ENCODE results near the gene FAM181B.
"Not testable (repeated sequence)": the region's sequence is repeated elsewhere in the genome, so short reads cannot be mapped to it uniquely, and the experiment has no call there.

FAM181B gene

GRCh38 chr11:82718307-82718706 is 15.4 kb downstream of the FAM181B start:
- Histone ChIP-seq H3K36me3 (ENCODE audit: insufficient read depth, low read length) (no peaks in the 10 kb centered on the region), H3K4me1 (ENCODE audit: control insufficient read depth, insufficient read depth, low read length, unreplicated experiment) (peaks cover 6% of the 10 kb centered on the region), H3K4me3 (ENCODE audit: low read depth, low read length) (no peak overlapping the region), H3K27me3 (ENCODE audit: insufficient read depth, low read length) (peaks cover 8% of the 10 kb centered on the region), H2AFZ (ENCODE audit: low read length, unreplicated experiment) (peak overlapping the region; percentile 53), H3K79me2 (ENCODE audit: control insufficient read depth, insufficient read depth, low read length, unreplicated experiment) (no peaks in the 10 kb centered on the region), H3K27ac (ENCODE audit: low read depth, low read length) (no peak overlapping the region)

DNA sequence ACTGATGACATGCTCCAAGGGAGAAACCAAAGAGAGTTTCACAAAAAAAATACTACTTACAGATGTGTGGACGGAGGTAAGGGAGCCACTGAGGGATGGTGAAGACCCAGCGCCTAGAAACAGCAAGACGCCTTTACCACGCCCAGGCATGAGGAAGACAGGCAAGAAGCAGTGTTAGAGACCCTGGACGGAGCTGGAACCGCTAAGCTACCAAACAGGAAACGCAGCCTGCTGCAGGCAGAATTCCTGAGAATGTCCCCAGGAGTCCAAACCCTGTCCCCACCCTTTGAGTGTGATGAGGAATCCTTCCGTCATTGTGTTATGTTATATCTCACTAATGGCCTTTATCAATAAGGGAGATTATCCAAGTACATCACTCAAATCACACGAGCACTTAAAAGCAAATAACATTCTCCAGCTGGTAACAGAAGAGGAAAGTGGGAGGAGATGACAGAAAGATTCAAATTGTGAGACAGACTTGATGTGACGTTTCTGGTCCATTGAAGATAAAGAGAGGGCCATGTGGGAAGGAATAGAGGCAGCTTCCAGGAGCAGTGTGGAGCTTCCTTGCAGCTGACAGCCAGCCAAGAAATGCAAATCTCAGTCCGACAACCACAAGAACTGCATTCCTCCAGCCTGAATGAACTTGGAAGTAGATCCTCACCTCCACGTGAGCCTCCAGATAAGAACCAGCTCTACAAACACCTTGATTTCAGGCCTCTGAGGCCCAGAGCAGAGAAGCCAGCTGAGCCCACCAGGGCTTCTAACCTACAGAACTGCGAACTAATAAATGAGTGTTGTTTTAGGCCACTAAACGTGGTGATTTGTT is 19.1 kb downstream of the FAM181B start:
- Histone ChIP-seq H3K27me3 (ENCODE audit: insufficient read depth, low read length) (peaks cover 38% of the 10 kb centered on the region), H3K27ac (ENCODE audit: low read depth, low read length) (no peak overlapping the region), H3K36me3 (ENCODE audit: insufficient read depth, low read length) (no peaks in the 10 kb centered on the region), H3K4me3 (ENCODE audit: low read depth, low read length) (no peak overlapping the region), H2AFZ (ENCODE audit: low read length, unreplicated experiment) (no peak overlapping the region), H3K79me2 (ENCODE audit: control insufficient read depth, insufficient read depth, low read length, unreplicated experiment) (no peaks in the 10 kb centered on the region), H3K4me1 (ENCODE audit: control insufficient read depth, insufficient read depth, low read length, unreplicated experiment) (no peaks in the 10 kb centered on the region)

- no peak overlapping the region for H3K27ac ChIP-seq (ENCODE audit: low read depth, low read length)
Measured at GRCh38 chr11:82711648-82712047, 22.0 kb downstream of the FAM181B start.

DNA sequence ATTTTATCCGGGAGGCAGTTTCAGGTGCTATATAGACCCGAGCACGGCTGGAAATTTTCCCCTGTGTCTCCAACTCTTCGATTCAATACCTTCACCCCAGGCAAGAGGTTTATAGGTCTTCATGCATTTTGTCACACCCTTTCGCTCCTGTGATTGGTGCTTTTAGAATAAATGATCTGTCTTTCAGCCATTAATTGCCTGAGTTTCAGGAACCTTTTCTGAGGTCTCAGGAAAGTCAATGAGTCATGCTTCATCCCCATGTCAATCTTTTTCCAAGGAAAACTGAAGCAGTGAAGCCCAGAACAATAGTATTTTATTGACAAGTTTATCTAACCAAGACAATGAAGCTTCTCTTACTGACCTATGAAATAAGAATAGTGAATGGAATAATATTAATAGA is 29.9 kb downstream of the FAM181B start:
- H3K4me1 ChIP-seq (ENCODE audit: control insufficient read depth, insufficient read depth, low read length, unreplicated experiment): no peaks in the 10 kb centered on the region
- no peak overlapping the region for H2AFZ ChIP-seq (ENCODE audit: low read length, unreplicated experiment)
- no peak overlapping the region for H3K4me3 ChIP-seq (ENCODE audit: low read depth, low read length)
- H3K79me2 ChIP-seq (ENCODE audit: control insufficient read depth, insufficient read depth, low read length, unreplicated experiment): no peaks in the 10 kb centered on the region
- H3K27ac ChIP-seq (ENCODE audit: low read depth, low read length): no peak overlapping the region
- no peaks in the 10 kb centered on the region for H3K36me3 ChIP-seq (ENCODE audit: insufficient read depth, low read length)
- H3K27me3 ChIP-seq (ENCODE audit: insufficient read depth, low read length): peaks cover 58% of the 10 kb centered on the region

More at GRCh38 chr11:82711648-82712047, 22.0 kb downstream of the FAM181B start:
- H3K36me3 ChIP-seq (ENCODE audit: insufficient read depth, low read length): no peaks in the 10 kb centered on the region
- H3K79me2 ChIP-seq (ENCODE audit: control insufficient read depth, insufficient read depth, low read length, unreplicated experiment): no peaks in the 10 kb centered on the region
- H3K27me3 ChIP-seq (ENCODE audit: insufficient read depth, low read length): peaks cover 56% of the 10 kb centered on the region
- no peak overlapping the region for H3K4me3 ChIP-seq (ENCODE audit: low read depth, low read length)
- H2AFZ ChIP-seq (ENCODE audit: low read length, unreplicated experiment): no peak overlapping the region
- no peaks in the 10 kb centered on the region for H3K4me1 ChIP-seq (ENCODE audit: control insufficient read depth, insufficient read depth, low read length, unreplicated experiment)

- no peak overlapping the region for H3K27ac ChIP-seq (ENCODE audit: low read depth, low read length)
- H3K36me3 ChIP-seq (ENCODE audit: insufficient read depth, low read length): no peaks in the 10 kb centered on the region
- H3K4me1 ChIP-seq (ENCODE audit: control insufficient read depth, insufficient read depth, low read length, unreplicated experiment): no peaks in the 10 kb centered on the region
- no peak overlapping the region for H2AFZ ChIP-seq (ENCODE audit: low read length, unreplicated experiment)
- no peak overlapping the region for H3K4me3 ChIP-seq (ENCODE audit: low read depth, low read length)
- no peaks in the 10 kb centered on the region for H3K79me2 ChIP-seq (ENCODE audit: control insufficient read depth, insufficient read depth, low read length, unreplicated experiment)
- peaks cover 57% of the 10 kb centered on the region for H3K27me3 ChIP-seq (ENCODE audit: insufficient read depth, low read length)
Measured at GRCh38 chr11:82703226-82703625, 30.4 kb downstream of the FAM181B start.

DNA sequence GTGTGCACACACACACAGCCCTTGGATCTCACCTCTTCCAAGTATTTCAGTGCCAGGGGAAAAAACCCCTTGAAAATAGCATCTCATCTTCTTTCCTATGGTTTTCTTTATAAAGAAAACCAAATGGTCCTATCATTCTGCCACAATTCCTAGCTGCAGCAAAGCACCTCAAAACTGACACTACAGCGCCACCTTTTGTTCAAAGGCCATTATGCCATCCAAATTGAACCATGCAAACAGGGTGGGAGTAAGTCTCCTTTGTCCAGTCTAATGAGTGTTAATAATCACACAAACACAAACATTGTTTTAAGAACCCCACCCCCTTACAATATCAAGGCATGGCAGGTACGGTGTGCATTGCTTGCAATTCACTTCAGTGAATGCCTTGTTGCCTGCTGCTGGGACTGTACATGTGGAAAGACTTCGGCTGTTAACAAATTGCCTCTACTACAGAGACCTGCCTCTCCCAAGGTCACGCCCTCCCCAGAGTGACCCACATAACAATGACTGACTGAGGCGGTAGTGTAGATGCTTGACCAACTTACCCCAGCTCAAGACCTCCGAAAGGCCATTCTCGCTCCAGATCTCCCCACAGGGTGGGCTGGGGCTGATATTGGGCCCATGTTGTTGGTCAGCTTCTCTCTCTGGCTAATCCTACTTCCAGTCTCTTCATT is 31.7 kb downstream of the FAM181B start:
- Histone ChIP-seq H3K27me3 (ENCODE audit: insufficient read depth, low read length) (peaks cover 52% of the 10 kb centered on the region), H3K79me2 (ENCODE audit: control insufficient read depth, insufficient read depth, low read length, unreplicated experiment) (no peaks in the 10 kb centered on the region), H3K4me1 (ENCODE audit: control insufficient read depth, insufficient read depth, low read length, unreplicated experiment) (no peaks in the 10 kb centered on the region), H3K27ac (ENCODE audit: low read depth, low read length) (no peak overlapping the region), H2AFZ (ENCODE audit: low read length, unreplicated experiment) (no peak overlapping the region), H3K4me3 (ENCODE audit: low read depth, low read length) (no peak overlapping the region), H3K36me3 (ENCODE audit: insufficient read depth, low read length) (no peaks in the 10 kb centered on the region)

GRCh38 chr11:82698576-82699352 is 34.9 kb downstream of the FAM181B start:
- H3K4me1 ChIP-seq (ENCODE audit: control insufficient read depth, insufficient read depth, low read length, unreplicated experiment): no peaks in the 10 kb centered on the region
- no peak overlapping the region for H3K27ac ChIP-seq (ENCODE audit: low read depth, low read length)
- H3K27me3 ChIP-seq (ENCODE audit: insufficient read depth, low read length): peaks cover 30% of the 10 kb centered on the region
- no peak overlapping the region for H3K4me3 ChIP-seq (ENCODE audit: low read depth, low read length)
- no peaks in the 10 kb centered on the region for H3K79me2 ChIP-seq (ENCODE audit: control insufficient read depth, insufficient read depth, low read length, unreplicated experiment)
- H2AFZ ChIP-seq (ENCODE audit: low read length, unreplicated experiment): no peak overlapping the region
- H3K36me3 ChIP-seq (ENCODE audit: insufficient read depth, low read length): no peaks in the 10 kb centered on the region

DNA sequence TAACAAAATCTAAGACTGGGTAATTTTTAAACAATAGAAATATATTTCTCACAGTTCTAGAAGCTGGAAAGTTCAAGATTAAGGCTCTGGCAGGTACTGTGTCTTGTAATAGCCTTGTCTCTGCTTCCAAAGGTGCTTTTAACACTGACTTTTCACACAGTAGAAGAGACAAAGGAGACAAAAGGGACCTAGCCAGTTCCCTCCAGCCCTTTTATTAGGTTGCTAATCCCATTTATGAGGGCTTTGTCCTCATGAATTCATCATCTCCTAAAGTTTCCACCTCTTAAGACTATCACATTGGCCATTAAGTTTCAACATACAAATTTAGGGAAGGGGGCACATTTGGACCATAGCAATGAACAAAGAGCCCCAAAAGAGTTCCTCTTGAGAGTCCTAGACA is 40.7 kb downstream of the FAM181B start:
- H3K27me3 ChIP-seq (ENCODE audit: insufficient read depth, low read length): peaks cover 37% of the 10 kb centered on the region
- no peaks in the 10 kb centered on the region for H3K4me1 ChIP-seq (ENCODE audit: control insufficient read depth, insufficient read depth, low read length, unreplicated experiment)
- no peaks in the 10 kb centered on the region for H3K79me2 ChIP-seq (ENCODE audit: control insufficient read depth, insufficient read depth, low read length, unreplicated experiment)
- no peak overlapping the region for H3K27ac ChIP-seq (ENCODE audit: low read depth, low read length)
- H3K4me3 ChIP-seq (ENCODE audit: low read depth, low read length): no peak overlapping the region
- no peaks in the 10 kb centered on the region for H3K36me3 ChIP-seq (ENCODE audit: insufficient read depth, low read length)
- H2AFZ ChIP-seq (ENCODE audit: low read length, unreplicated experiment): no peak overlapping the region

DNA sequence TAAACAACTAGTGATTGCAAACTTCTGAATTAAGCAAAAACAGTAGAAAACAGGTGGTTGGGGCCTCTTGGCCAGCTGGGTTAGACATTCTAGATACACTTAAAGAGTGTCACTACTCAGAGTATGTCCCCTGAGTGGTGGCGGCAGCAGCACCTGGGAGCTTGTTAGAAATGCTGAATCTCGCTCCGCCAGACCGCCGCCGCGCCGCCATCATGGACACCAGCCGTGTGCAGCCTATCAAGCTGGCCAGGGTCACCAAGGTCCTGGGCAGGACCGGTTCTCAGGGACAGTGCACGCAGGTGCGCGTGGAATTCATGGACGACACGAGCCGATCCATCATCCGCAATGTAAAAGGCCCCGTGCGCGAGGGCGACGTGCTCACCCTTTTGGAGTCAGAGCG is 44.3 kb downstream of the FAM181B start:
- H3K36me3 ChIP-seq (ENCODE audit: insufficient read depth, low read length); H3K4me3 ChIP-seq (ENCODE audit: low read depth, low read length); H3K27ac ChIP-seq (ENCODE audit: low read depth, low read length); H3K79me2 ChIP-seq (ENCODE audit: control insufficient read depth, insufficient read depth, low read length, unreplicated experiment); H3K4me1 ChIP-seq (ENCODE audit: control insufficient read depth, insufficient read depth, low read length, unreplicated experiment); H2AFZ ChIP-seq (ENCODE audit: low read length, unreplicated experiment): not testable (repeated sequence)
- H3K27me3 ChIP-seq (ENCODE audit: insufficient read depth, low read length): peaks cover 58% of the 10 kb centered on the region

DNA sequence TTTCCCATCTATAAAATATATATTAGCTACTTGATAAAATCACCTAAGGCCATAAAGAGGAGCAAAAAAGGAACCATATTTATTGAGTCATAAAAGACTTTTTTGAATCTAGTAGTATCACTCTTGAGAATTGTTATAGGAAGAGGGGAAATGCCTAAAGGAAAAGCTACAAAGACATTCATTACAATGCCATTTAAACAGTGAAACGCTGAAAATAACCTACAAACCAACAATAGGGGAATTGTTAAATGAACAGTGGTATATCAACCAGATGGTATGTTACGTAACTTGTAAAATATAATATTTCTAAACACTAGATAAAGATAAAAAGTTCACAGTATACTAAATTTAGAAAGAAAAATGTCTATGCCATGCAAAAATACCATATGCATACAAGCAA is 47.5 kb downstream of the FAM181B start:
- Histone ChIP-seq H3K36me3 (ENCODE audit: insufficient read depth, low read length) (no peaks in the 10 kb centered on the region), H3K4me1 (ENCODE audit: control insufficient read depth, insufficient read depth, low read length, unreplicated experiment) (no peaks in the 10 kb centered on the region), H3K27me3 (ENCODE audit: insufficient read depth, low read length) (peaks cover 42% of the 10 kb centered on the region), H2AFZ (ENCODE audit: low read length, unreplicated experiment) (no peak overlapping the region), H3K27ac (ENCODE audit: low read depth, low read length) (no peak overlapping the region), H3K4me3 (ENCODE audit: low read depth, low read length) (no peak overlapping the region), H3K79me2 (ENCODE audit: control insufficient read depth, insufficient read depth, low read length, unreplicated experiment) (no peaks in the 10 kb centered on the region)

Measured in ACC112 (cell line).